HepG2 (cell line): ENCODE results near the gene PPP1R12C. TPM values are rescaled to one million over a fixed set of nuclear protein-coding genes. Genes with fewer than 3 reads are reported as not detected.

Source experiments
- ATAC-seq: fragments of 200-7000 bp; cut with Tn5 transposase; 3 replicates; pipeline ENCODE4 v1.9.1; 2020; ENCODE audit warnings: mild to moderate bottlenecking, moderate library complexity
- BruUV-seq: library from RNA; stranded (reverse); fragments of 400-500 nt; replicated peaks from 2 replicates; lab custom pipeline; 2021; lab: Mats Ljungman, UMichigan
- CTCF ChIA-PET: fragments of 300-600 bp; formaldehyde crosslinking; extraction: SDS; loops from one replicate; lab custom pipeline; 2021; ENCODE audit warnings: low total read pairs, inconsistent platforms, low intra/inter-chr PET ratio; lab: Yijun Ruan, JAX
- POLR2A ChIA-PET: fragments of 350-600 bp; sonication (Branson Sonifier 250); formaldehyde crosslinking; loops from one replicate; lab custom pipeline; 2020; ENCODE audit warnings: antibody characterized with exemption, inconsistent platforms; lab: Yijun Ruan, JAX
- DNase-seq: peaks from one replicate; pipeline ENCODE4 v3.0.0-alpha.2; 2015; ENCODE audit warnings: low spot score
- FAIRE-seq: peaks from 3 replicates; lab custom pipeline; 2011; peaks lifted over from hg19 to GRCh38; lab: Jason Lieb, UNC
- H2AFZ ChIP-seq: one replicate; pipeline ENCODE4 v1.6.1; 2011; ENCODE audit warnings: low read length, inconsistent platforms
- H3K27ac ChIP-seq: fragments of 300-600 bp; 3 replicates; pipeline ENCODE4 v1.8.0; 2011; ENCODE audit warnings: mixed run types, mild to moderate bottlenecking, mixed read lengths, low read length, inconsistent platforms; ENCODE audit not compliant: insufficient read depth; ENCODE audit errors: extremely low read length
- H3K27me3 ChIP-seq, 2 experiments: fragments of 200-600 bp in 1 of 2; 2 replicates in 1 of 2; 3 replicates in 1 of 2; pipeline versions ENCODE4 v1.6.0 to v1.8.0; 2011; ENCODE audit warnings: low read length in 2 of 2, mild to moderate bottlenecking in 2 of 2, moderate library complexity in 2 of 2, inconsistent platforms in 1 of 2; ENCODE audit not compliant: insufficient read depth in 2 of 2, control insufficient read depth in 1 of 2
- H3K36me3 ChIP-seq, 2 experiments: fragments of 200-600 bp in 1 of 2; replicated peaks in 1 of 2; 2 replicates in 1 of 2; 3 replicates in 1 of 2; pipeline versions ENCODE4 v1.5.1 to v1.8.0; 2011; ENCODE audit warnings: low read length in 2 of 2, inconsistent platforms in 1 of 2; ENCODE audit not compliant: insufficient read depth in 2 of 2, control insufficient read depth in 1 of 2
- H3K4me1 ChIP-seq: 2 replicates; pipeline ENCODE4 v1.5.1; 2012; ENCODE audit warnings: low read length, inconsistent platforms; ENCODE audit not compliant: insufficient read depth
- H3K4me2 ChIP-seq: 2 replicates; pipeline ENCODE4 v1.6.0; 2011; ENCODE audit warnings: low read depth, low read length, inconsistent platforms
- H3K4me3 ChIP-seq, 3 experiments: fragments of 200-600 bp in 1 of 3; sonication (generic), shearing (Covaris generic) in 1 of 3; replicated peaks in 1 of 3; 2 replicates each; pipeline ENCODE4 v1.5.1; 2011 to 2016; ENCODE audit warnings: low read length in 3 of 3, inconsistent platforms in 2 of 3, low read depth in 2 of 3, mild to moderate bottlenecking in 2 of 3, control low read depth in 1 of 3, mixed read lengths in 1 of 3; ENCODE audit not compliant: insufficient read depth in 1 of 3
- H3K79me2 ChIP-seq: one replicate; pipeline ENCODE4 v1.6.1; 2011; ENCODE audit warnings: low read length, inconsistent platforms; ENCODE audit not compliant: insufficient read depth
- H3K9ac ChIP-seq: 2 replicates; pipeline ENCODE4 v1.6.0; 2011; ENCODE audit warnings: mild to moderate bottlenecking, low read depth, low read length, inconsistent platforms; ENCODE audit not compliant: insufficient read depth
- H3K9me3 ChIP-seq: 2 replicates; pipeline ENCODE4 v1.5.1; 2012; ENCODE audit warnings: mild to moderate bottlenecking, low read length
- H4K20me1 ChIP-seq: 2 replicates; pipeline ENCODE4 v1.6.0; 2011; ENCODE audit warnings: inconsistent platforms, mild to moderate bottlenecking, low read length, moderate library complexity; ENCODE audit not compliant: insufficient read depth
- AGO2 ChIP-seq: fragments of 200-400 bp; formaldehyde crosslinking; optimal IDR thresholded peaks from 2 replicates; pipeline ENCODE3; 2017; ENCODE audit warnings: mild to moderate bottlenecking, low read depth, low read length, moderate library complexity
- KDM2A ChIP-seq: sonication (generic); formaldehyde crosslinking; IDR thresholded peaks from 2 replicates; pipeline ENCODE4 v1.4.0; 2020; ENCODE audit warnings: low read depth, missing genetic modification reagents, borderline replicate concordance
- KLF15 ChIP-seq: sonication (generic); formaldehyde crosslinking; IDR thresholded peaks from 2 replicates; pipeline ENCODE4 v1.8.1; 2023; ENCODE audit warnings: borderline replicate concordance, mild to moderate bottlenecking, inconsistent platforms, missing genetic modification reagents, mixed read lengths
- MIER2 ChIP-seq: IDR thresholded peaks from 2 replicates; pipeline ENCODE4 v1.6.1; 2016; ENCODE audit warnings: missing biosample characterization, missing genetic modification reagents
- ZNF260 ChIP-seq: sonication (generic); formaldehyde crosslinking; IDR thresholded peaks from 2 replicates; pipeline ENCODE4 v1.4.0; 2020; ENCODE audit warnings: missing genetic modification reagents, low read depth, mild to moderate bottlenecking, borderline replicate concordance
- WGBS: methylation state at CpG from one replicate; pipeline ENCODE4 v1.1.6; 2017; ENCODE audit warnings: low lambda C conversion rate; 5-methylcytosine and 5-hydroxymethylcytosine counted together
- in situ Hi-C: cut with HindIII; loops from 2 replicates; pipeline ENCODE4 v1.10.0; 2017; ENCODE audit warnings: low pct_unique_long_range_greater_than_20kb; ENCODE audit not compliant: extremely low pct_ligation_motif_present
- intact Hi-C: fragments of 100-400 bp; cut with micrococcal nuclease; formaldehyde crosslinking; loops from one replicate; pipeline ENCODE4 v1.10.0; 2022; ENCODE audit not compliant: unreplicated experiment
- polyA plus RNA-seq, 8 experiments: library from polyadenylated mRNA; depleted of rRNA in 3 of 8; stranded (reverse) in 7 of 8; unstranded in 1 of 8; fragments of >200 nt; fragmentation: Illumina TruSeq in 4 of 8; extraction: Trizol in 4 of 8; gene quantifications; 2 replicates each; pipeline versions ENCODE4 v1.2.1 to v1.2.3, GENCODE V29; 2011 to 2016; ENCODE audit warnings: low read depth in 4 of 8, missing spikeins in 1 of 8, mixed read lengths in 1 of 8; ENCODE audit not compliant: insufficient read depth in 1 of 8
- total RNA-seq, 5 experiments: library from RNA; depleted of rRNA; stranded (reverse); fragments of >200 nt; fragmentation: Illumina TruSeq; extraction: Trizol; gene quantifications; 2 replicates each; pipeline ENCODE4 v1.2.3, GENCODE V29; 2016; ENCODE audit warnings: low read depth in 1 of 5

PPP1R12C gene
- total and polyA plus RNA-seq, 2 of the 13 experiments (the other 11 are each of a cell fraction or from before 2014, with no cell fraction given): 29.7 to 30.3 TPM

- no peak for TF ChIP-seq KLF15 (CRISPR knock-in tag)
Observed at GRCh38 chr19:55088543-55089341, 28.7 kb downstream of the PPP1R12C start (continued).

GRCh38 chr19:55088021-55088451 lies 29.4 kb downstream of the PPP1R12C start:
- Histone ChIP-seq H2AFZ (no peak overlapping the region), H4K20me1 (peaks cover 6% of the 10 kb centered on the region; the same call in 1 of the 2 replicates), H3K4me1 (peaks cover 2% of the 10 kb centered on the region; the same call in 1 of the 2 replicates), H3K4me3 (no peak overlapping the region), H3K27me3 (no peaks in the 10 kb centered on the region), H3K79me2 (no peaks in the 10 kb centered on the region), H3K9ac (no peak overlapping the region), H3K27ac (no peak overlapping the region), H3K36me3 (peaks cover 0 to 1% of the 10 kb centered on the region in 2 experiments; a peak in 1 of 5 replicates), H3K9me3 (no peaks in the 10 kb centered on the region), H3K4me2 (no peak overlapping the region)
- intact Hi-C loops (loop anchor here (1.0 kb wide), 1 partner anchor 44 kb away; no protein-coding TSS in a partner anchor), in situ Hi-C loops (loop anchor here (5.0 kb wide), 1 partner anchor 34 kb away; no protein-coding TSS in a partner anchor)
- POLR2A ChIA-PET: no interaction called here
- 88% methylated on average over 12 of the region's 12 CpGs for WGBS
- CTCF ChIA-PET: interaction anchor here (0.8 to 1.3 kb wide), 2 partner anchors 12 to 45 kb away, joined by 5 to 9 read pairs; no protein-coding TSS in a partner anchor
- peak; percentile 29; the same call in 1 of the 2 replicates for TF ChIP-seq KDM2A (CRISPR knock-in tag)
- no peak for TF ChIP-seq MIER2 (CRISPR knock-in tag)
- TF ChIP-seq AGO2: peak; percentile 39
- no peak for TF ChIP-seq ZNF260 (CRISPR knock-in tag)
- no TSS peak for BruUV-seq
- FAIRE-seq (no peak), DNase-seq (no peak), ATAC-seq (no peak)
